BJ (cell line): Measurements from ENCODE around the gene CCL25. TPM values are rescaled to one million over a fixed set of nuclear protein-coding genes. Genes with fewer than 3 reads are reported as not detected.

Source experiments
- CTCF ChIA-PET: fragments of 350-600 bp; formaldehyde crosslinking; extraction: SDS; loops from one replicate; lab custom pipeline; 2021; ENCODE audit warnings: antibody characterized with exemption, inconsistent platforms; lab: Yijun Ruan, JAX
- POLR2A ChIA-PET: fragments of 300-600 bp; sonication (Branson Sonifier 250); formaldehyde crosslinking; extraction: SDS; loops from one replicate; lab custom pipeline; 2021; ENCODE audit warnings: antibody characterized with exemption; lab: Charles Lee
- DNase-seq: peaks from one replicate; pipeline ENCODE4 v3.0.0-alpha.2; 2011; ENCODE audit warnings: low read depth
- H3K27me3 ChIP-seq: 2 replicates; pipeline ENCODE4 v1.6.0; 2011; ENCODE audit warnings: low read length; ENCODE audit not compliant: control insufficient read depth, insufficient read depth
- H3K36me3 ChIP-seq: 2 replicates; pipeline ENCODE4 v1.5.1; 2011; ENCODE audit warnings: low read length; ENCODE audit not compliant: control insufficient read depth, insufficient read depth
- H3K4me3 ChIP-seq: 2 replicates; pipeline ENCODE4 v1.5.1; 2011; ENCODE audit warnings: low read depth, mild to moderate bottlenecking, control low read depth, low read length
- CTCF ChIP-seq: IDR thresholded peaks from 2 replicates; pipeline ENCODE4 v1.5.1; 2011; ENCODE audit warnings: low read depth, mild to moderate bottlenecking, control low read depth, inconsistent platforms, low read length, moderate library complexity; ENCODE audit not compliant: insufficient read depth
- polyA plus RNA-seq: library from polyadenylated mRNA; depleted of rRNA; stranded (reverse); fragments of >200 nt; gene quantifications from 2 replicates; pipeline ENCODE4 v1.2.3, GENCODE V29; 2011

Gene CCL25
- polyA plus RNA-seq, 1 experiment: not detected

DNA sequence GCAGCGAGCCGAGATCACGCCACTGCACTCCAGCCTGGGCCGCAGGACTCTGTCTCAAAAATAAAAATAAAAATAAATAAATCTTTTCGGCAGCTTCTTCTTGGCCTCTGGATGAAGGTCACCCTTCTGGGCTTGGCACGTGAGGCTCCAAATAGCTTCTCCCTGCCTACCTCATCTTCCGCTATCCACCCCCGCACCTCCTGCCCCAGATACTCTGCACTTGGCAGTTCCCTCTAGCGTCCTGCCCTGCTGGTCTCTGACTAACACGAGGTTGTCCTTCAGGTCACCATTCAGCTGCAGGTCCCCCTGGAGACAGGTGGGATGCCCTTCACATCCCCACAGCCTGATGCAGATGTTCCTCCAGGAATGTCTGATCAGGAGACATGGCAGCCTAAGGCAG is 8.5 kb upstream of the CCL25 start:
- TF ChIP-seq CTCF: no peak
- CTCF ChIA-PET: no interaction called here
- POLR2A ChIA-PET: no interaction called here
- H3K36me3 ChIP-seq: no peaks in the 10 kb centered on the region
- H3K4me3 ChIP-seq: no peak overlapping the region
- H3K27me3 ChIP-seq: peaks cover 3% of the 10 kb centered on the region
- no peak for DNase-seq

DNA sequence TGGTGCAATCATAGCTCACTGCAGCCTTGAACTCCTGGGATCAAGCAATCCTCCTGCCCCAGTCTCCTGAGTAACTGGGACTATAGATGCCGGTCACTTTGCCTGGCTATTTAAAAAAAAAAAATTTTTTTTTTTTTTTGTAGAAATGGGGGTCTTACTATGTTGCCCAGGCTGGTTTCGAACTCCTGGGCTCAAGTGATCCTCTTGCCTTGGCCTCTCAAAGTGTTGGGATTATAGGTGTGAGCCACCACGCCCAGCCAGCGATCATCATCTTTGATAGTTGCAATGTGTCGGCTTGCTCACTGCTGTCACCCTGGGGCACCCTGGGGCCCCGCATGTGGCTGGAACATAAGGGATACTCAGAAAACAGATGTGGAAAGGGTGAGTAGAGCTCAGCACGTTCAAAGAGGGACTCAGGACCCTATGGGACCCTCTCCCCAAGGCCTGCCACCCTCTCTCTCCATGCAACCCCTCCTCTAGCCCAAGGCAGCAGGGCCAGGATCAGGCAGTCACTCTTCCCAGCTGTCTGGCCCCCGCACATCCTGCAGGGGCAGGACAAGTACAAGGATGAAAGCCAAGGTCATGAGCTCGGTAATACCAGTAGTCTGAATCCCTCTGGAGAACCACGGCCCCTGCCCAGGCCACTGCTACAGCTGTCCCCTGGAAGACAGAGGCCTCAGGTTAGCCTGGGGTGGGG is 6.5 kb upstream of the CCL25 start:
- Histone ChIP-seq H3K27me3 (peaks cover 3% of the 10 kb centered on the region), H3K4me3 (no peak overlapping the region), H3K36me3 (no peaks in the 10 kb centered on the region)
- ChIA-PET CTCF (interaction anchor here (1.3 kb wide), 1 partner anchor 15 kb away, joined by 3 read pairs; no protein-coding TSS in a partner anchor), POLR2A (no interaction called here)
- TF ChIP-seq CTCF: no peak
- DNase-seq: no peak

GRCh38 chr19:8046569-8047165 is 5.9 kb upstream of the CCL25 start:
- DNase-seq: no peak
- POLR2A ChIA-PET: no interaction called here
- no peak for TF ChIP-seq CTCF
- CTCF ChIA-PET: interaction anchor here (1.3 kb wide), 1 partner anchor 15 kb away, joined by 3 read pairs; no protein-coding TSS in a partner anchor
- Histone ChIP-seq H3K27me3 (peaks cover 3% of the 10 kb centered on the region), H3K36me3 (no peaks in the 10 kb centered on the region), H3K4me3 (no peak overlapping the region)

GRCh38 chr19:8050274-8051096 is 2.1 kb upstream of the CCL25 start:
- no peak overlapping the region for H3K4me3 ChIP-seq
- ChIA-PET POLR2A (no interaction called here), CTCF (interaction anchor here (0.6 kb wide), 2 partner anchors 111 to 536 kb away, joined by 3 read pairs; no protein-coding TSS in a partner anchor)
- TF ChIP-seq CTCF: no peak
- peak; percentile 5 for DNase-seq
- no peaks in the 10 kb centered on the region for H3K36me3 ChIP-seq
- peaks cover 3% of the 10 kb centered on the region for H3K27me3 ChIP-seq

DNA sequence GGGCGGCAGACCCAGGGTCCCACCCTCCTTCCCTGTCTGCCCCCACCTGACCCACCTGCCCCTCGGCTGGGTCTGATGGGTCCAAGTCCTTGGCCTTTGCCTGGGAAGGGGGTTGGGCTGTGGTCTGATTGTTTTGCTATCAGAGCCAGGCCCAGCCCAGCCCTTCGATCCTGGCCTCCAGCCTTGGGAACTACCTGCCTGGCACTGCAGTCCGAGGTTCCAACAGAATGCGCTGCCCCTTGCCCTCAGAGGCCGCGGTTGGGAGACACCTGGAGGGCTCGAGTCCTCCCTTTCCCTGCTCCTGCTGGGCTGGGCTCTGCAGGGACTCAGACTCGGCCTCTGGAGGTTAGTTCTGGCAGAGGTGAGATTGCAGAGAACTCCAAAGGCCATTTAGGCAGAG is 1.6 kb downstream of the CCL25 start:
- H3K27me3 ChIP-seq: no peaks in the 10 kb centered on the region
- TF ChIP-seq CTCF: no peak
- no peak overlapping the region for H3K4me3 ChIP-seq
- POLR2A ChIA-PET: no interaction called here
- no peaks in the 10 kb centered on the region for H3K36me3 ChIP-seq
- CTCF ChIA-PET: interaction anchor here (0.6 kb wide), 1 partner anchor 137 kb away, joined by 4 read pairs; no protein-coding TSS in a partner anchor
- DNase-seq: no peak
